HCT116 (cell line): ENCODE measurements around the gene MTUS2.

Experiments used
- CTCF ChIP-seq, 3 experiments: fragments of 200-600 bp in 1 of 3; sonication (generic) in 1 of 3; IDR thresholded peaks in 2 of 3; conservative IDR thresholded peaks in 1 of 3; 2 replicates each; pipeline ENCODE4 v1.5.1; 2012 to 2017; ENCODE audit warnings: low read depth in 2 of 3, low read length in 2 of 3, antibody characterized with exemption in 1 of 3, borderline replicate concordance in 1 of 3, control low read depth in 1 of 3, mild to moderate bottlenecking in 1 of 3, mixed read lengths in 1 of 3, mixed run types in 1 of 3, moderate library complexity in 1 of 3; ENCODE audit not compliant: insufficient read depth in 1 of 3
- ELF1 ChIP-seq: IDR thresholded peaks from 2 replicates; pipeline ENCODE4 v1.6.1; 2012; ENCODE audit warnings: low read depth, borderline replicate concordance
- POLR2A ChIP-seq: IDR thresholded peaks from 2 replicates; pipeline ENCODE4 v1.7.0; 2011; ENCODE audit warnings: borderline replicate concordance; ENCODE audit not compliant: insufficient read depth, insufficient read length; ENCODE audit errors: extremely low read depth
- POLR2AphosphoS5 ChIP-seq: IDR thresholded peaks from 2 replicates; pipeline ENCODE4 v1.6.1; 2011; ENCODE audit warnings: mild to moderate bottlenecking, low read depth, low read length, moderate library complexity
- ZNF274 ChIP-seq: fragments of 200-500 bp; sonication (Bioruptor generic); IDR thresholded peaks from 2 replicates; pipeline ENCODE4 v1.6.1; 2014; ENCODE audit warnings: mild to moderate bottlenecking, low read depth, low read length, inconsistent platforms
- TF ChIP-seq, protein P1 (sequence below): IDR thresholded peaks from 2 replicates; pipeline ENCODE4 v1.6.1; 2012; ENCODE audit warnings: low read depth

- TF ChIP-seq POLR2A (no peak), ZNF274 (no peak), CTCF (IDR thresholded peaks at IDR 0.05 in 2 of 3, conservative IDR thresholded peaks at IDR 0.05 in 1 of 3; ENCODE audit: borderline replicate concordance in 1 of 3, insufficient read depth in 1 of 3, low read depth in 2 of 3, low read length in 2 of 3) (no peak), ELF1 (no peak), POLR2AphosphoS5 (no peak)
- TF ChIP-seq, protein P1, sequence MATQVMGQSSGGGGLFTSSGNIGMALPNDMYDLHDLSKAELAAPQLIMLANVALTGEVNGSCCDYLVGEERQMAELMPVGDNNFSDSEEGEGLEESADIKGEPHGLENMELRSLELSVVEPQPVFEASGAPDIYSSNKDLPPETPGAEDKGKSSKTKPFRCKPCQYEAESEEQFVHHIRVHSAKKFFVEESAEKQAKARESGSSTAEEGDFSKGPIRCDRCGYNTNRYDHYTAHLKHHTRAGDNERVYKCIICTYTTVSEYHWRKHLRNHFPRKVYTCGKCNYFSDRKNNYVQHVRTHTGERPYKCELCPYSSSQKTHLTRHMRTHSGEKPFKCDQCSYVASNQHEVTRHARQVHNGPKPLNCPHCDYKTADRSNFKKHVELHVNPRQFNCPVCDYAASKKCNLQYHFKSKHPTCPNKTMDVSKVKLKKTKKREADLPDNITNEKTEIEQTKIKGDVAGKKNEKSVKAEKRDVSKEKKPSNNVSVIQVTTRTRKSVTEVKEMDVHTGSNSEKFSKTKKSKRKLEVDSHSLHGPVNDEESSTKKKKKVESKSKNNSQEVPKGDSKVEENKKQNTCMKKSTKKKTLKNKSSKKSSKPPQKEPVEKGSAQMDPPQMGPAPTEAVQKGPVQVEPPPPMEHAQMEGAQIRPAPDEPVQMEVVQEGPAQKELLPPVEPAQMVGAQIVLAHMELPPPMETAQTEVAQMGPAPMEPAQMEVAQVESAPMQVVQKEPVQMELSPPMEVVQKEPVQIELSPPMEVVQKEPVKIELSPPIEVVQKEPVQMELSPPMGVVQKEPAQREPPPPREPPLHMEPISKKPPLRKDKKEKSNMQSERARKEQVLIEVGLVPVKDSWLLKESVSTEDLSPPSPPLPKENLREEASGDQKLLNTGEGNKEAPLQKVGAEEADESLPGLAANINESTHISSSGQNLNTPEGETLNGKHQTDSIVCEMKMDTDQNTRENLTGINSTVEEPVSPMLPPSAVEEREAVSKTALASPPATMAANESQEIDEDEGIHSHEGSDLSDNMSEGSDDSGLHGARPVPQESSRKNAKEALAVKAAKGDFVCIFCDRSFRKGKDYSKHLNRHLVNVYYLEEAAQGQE, result no peak
Observed at GRCh38 chr13:29458419-29458818, 638.3 kb downstream of the MTUS2 start.
